ENCODE results near the gene SCGN. TPM values are rescaled to one million over a fixed set of nuclear protein-coding genes. Genes with fewer than 3 reads are reported as not detected.

SCGN gene
- total and polyA plus RNA-seq, 2 of the 4 experiments (the other 2 are of a cell fraction) = not detected

DNA sequence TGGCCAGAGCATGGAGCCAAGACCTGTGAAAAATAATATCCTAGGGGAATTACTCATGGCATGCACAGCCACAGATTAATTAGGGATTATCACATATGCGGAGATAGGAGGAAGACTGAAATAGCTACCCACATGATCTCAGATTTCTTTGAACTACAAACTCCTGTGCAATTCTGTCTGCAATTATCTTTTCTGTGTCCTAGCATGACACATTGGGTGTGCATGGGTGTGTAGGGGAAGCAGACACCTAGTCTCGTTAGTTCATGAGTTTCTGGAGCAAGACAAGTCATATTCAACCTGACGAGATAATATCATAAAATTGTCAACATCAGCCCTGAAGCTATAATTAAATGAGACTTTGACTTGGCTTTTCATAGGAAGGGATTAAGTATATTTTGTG, 98.9 kb downstream of the SCGN start:
- Histone ChIP-seq H4K8ac (ENCODE audit: low read depth in 2 of 2, low read length in 2 of 2) (no peak overlapping the region), H2AK5ac (ENCODE audit: low read depth, low read length) (no peak overlapping the region), H4K20me1 (ENCODE audit: insufficient read depth, low read length) (no peaks in the 10 kb centered on the region), H2AFZ (replicated peaks; ENCODE audit: low read length, poor library complexity) (no peak overlapping the region), H3K18ac (ENCODE audit: low read depth, low read length) (no peak overlapping the region), H4K91ac (ENCODE audit: insufficient read depth, low read depth, low read length) (no peak overlapping the region), H3K23ac (ENCODE audit: low read depth, low read length) (no peak overlapping the region), H3K4me3 (ENCODE audit: insufficient read depth, low read depth, low read length) (no peak overlapping the region), H2BK20ac (ENCODE audit: low read depth, low read length) (no peak overlapping the region), H3K27ac (ENCODE audit: insufficient read depth, low read length) (no peak overlapping the region), H3K4me2 (ENCODE audit: low read depth, low read length) (no peak overlapping the region), H4K5ac (ENCODE audit: low read depth, low read length) (no peak overlapping the region), H3K56ac (ENCODE audit: extremely low read depth, insufficient read depth, low read length) (no peak overlapping the region), H2BK15ac (ENCODE audit: low read depth, low read length) (no peak overlapping the region), H2BK5ac (ENCODE audit: low read depth, low read length, poor library complexity, severe bottlenecking) (no peak overlapping the region), H3K27me3 (ENCODE audit: control insufficient read depth, insufficient read depth, low read length) (no peaks in the 10 kb centered on the region), H3K36me3 (ENCODE audit: control insufficient read depth, insufficient read depth, low read length) (no peaks in the 10 kb centered on the region), H3K79me1 (ENCODE audit: low read depth in 1 of 2, low read length in 2 of 2) (no peaks in the 10 kb centered on the region), H3K14ac (replicated peaks; ENCODE audit: low read depth, low read length) (no peak overlapping the region), H3K9me1 (ENCODE audit: insufficient read depth, low read length) (no peaks in the 10 kb centered on the region), H2BK120ac (ENCODE audit: low read depth, low read length) (no peak overlapping the region), H3K4ac (ENCODE audit: low read depth, low read length) (no peak overlapping the region), H2AK9ac (replicated peaks; ENCODE audit: low read depth, low read length, poor library complexity) (no peak overlapping the region), H3K4me1 (ENCODE audit: control insufficient read depth, insufficient read depth, low read length) (no peaks in the 10 kb centered on the region), H3K9me3 (ENCODE audit: control insufficient read depth, insufficient read depth, low read length) (no peaks in the 10 kb centered on the region), H3K9ac (ENCODE audit: low read depth, low read length) (no peak overlapping the region)
- TF ChIP-seq RAD21 (IDR thresholded peaks at IDR 0.05; ENCODE audit: low read length) = no peak
- no peak for TF ChIP-seq MAZ (IDR thresholded peaks at IDR 0.05; ENCODE audit: borderline replicate concordance, low read depth, low read length)
- no peak for TF ChIP-seq MXI1 (IDR thresholded peaks at IDR 0.05; ENCODE audit: borderline replicate concordance, low read depth, low read length)
- TF ChIP-seq RCOR1 (IDR thresholded peaks at IDR 0.05; ENCODE audit: insufficient replicate concordance, low read length) = no peak
- TF ChIP-seq MAFK (IDR thresholded peaks at IDR 0.05; ENCODE audit: low read depth, low read length) = no peak
- no peak for TF ChIP-seq NFE2L2 (IDR thresholded peaks at IDR 0.05; ENCODE audit: low read depth, low read length)
- TF ChIP-seq POLR2A (IDR thresholded peaks at IDR 0.05; ENCODE audit: low read depth, low read length) = no peak
- TF ChIP-seq BHLHE40 (IDR thresholded peaks at IDR 0.05; ENCODE audit: low read depth, low read length) = no peak
- no peak for TF ChIP-seq CHD1 (IDR thresholded peaks at IDR 0.05; ENCODE audit: low read depth, low read length)
- TF ChIP-seq, protein P1, sequence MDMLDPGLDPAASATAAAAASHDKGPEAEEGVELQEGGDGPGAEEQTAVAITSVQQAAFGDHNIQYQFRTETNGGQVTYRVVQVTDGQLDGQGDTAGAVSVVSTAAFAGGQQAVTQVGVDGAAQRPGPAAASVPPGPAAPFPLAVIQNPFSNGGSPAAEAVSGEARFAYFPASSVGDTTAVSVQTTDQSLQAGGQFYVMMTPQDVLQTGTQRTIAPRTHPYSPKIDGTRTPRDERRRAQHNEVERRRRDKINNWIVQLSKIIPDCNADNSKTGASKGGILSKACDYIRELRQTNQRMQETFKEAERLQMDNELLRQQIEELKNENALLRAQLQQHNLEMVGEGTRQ (IDR thresholded peaks at IDR 0.05; ENCODE audit: low read depth, low read length) = no peak
- TF ChIP-seq CEBPB (IDR thresholded peaks at IDR 0.05; ENCODE audit: low read depth, low read length) = no peak
- no peak for ATAC-seq (ENCODE audit: low read depth)
- DNase-seq = no peak
- dilution Hi-C loops (cut with HindIII; ENCODE audit: low sequenced_read_pairs, unreplicated experiment) (no loop called here), intact Hi-C loops (cut with micrococcal nuclease) (no loop called here), in situ Hi-C loops (cut with MboI; ENCODE audit: low sequenced_read_pairs) (no loop called here)
- POLR2A ChIA-PET (ENCODE audit: unreplicated experiment) = no interaction called here
- no CpG with 5 or more reads among the region's 3 CpGs for WGBS, 2 experiments (ENCODE audit: extremely low coverage in 2 of 2, insufficient read length in 1 of 2)
- BruUV-seq (replicated peaks) = no TSS peak
- CTCF ChIA-PET = no interaction called here

Other genes starting within 250 kb of the SCGN start
- not detected in 2 replicates for gene SLC17A4, start 102.5 kb downstream of the SCGN start, total RNA-seq (2012; rRNA removed)
- not detected in 2 replicates for gene SLC17A4, start 102.5 kb downstream of the SCGN start, polyA plus RNA-seq (2012; rRNA removed)
- not detected in 2 replicates for gene SLC17A1, start 179.8 kb downstream of the SCGN start, total RNA-seq (2012; rRNA removed)
- not detected in 2 replicates for gene SLC17A1, start 179.8 kb downstream of the SCGN start, polyA plus RNA-seq (2012; rRNA removed)
- gene SLC17A3, start 222.0 kb downstream of the SCGN start, total RNA-seq (2012; rRNA removed) = not detected in 2 replicates
- gene SLC17A3, start 222.0 kb downstream of the SCGN start, polyA plus RNA-seq (2012; rRNA removed) = not detected in 2 replicates